ENCODE data around the gene MRC2.
"Not testable (repeated sequence)": the region's sequence is repeated elsewhere in the genome, so short reads cannot be mapped to it uniquely, and the experiment has no call there.

GRCh38 chr17:62612289-62612688 lies 15.2 kb upstream of the MRC2 start:
- TF ChIP-seq CTCF (IDR thresholded peaks at IDR 0.05; ENCODE audit: borderline replicate concordance, extremely low read depth, low read length, poor library complexity, severe bottlenecking); EZH2 (IDR thresholded peaks at IDR 0.05; ENCODE audit: borderline replicate concordance, low read depth, low read length, severe bottlenecking): not testable (repeated sequence)
